ENCODE data around the gene HMGXB3. TPM values are rescaled to one million over a fixed set of nuclear protein-coding genes. Genes with fewer than 3 reads are reported as not detected.

HMGXB3 gene
- total and polyA plus RNA-seq, 2 of the 13 experiments (the other 11 are each of a cell fraction or from before 2014, with no cell fraction given), result 18.8 to 23.8 TPM

DNA sequence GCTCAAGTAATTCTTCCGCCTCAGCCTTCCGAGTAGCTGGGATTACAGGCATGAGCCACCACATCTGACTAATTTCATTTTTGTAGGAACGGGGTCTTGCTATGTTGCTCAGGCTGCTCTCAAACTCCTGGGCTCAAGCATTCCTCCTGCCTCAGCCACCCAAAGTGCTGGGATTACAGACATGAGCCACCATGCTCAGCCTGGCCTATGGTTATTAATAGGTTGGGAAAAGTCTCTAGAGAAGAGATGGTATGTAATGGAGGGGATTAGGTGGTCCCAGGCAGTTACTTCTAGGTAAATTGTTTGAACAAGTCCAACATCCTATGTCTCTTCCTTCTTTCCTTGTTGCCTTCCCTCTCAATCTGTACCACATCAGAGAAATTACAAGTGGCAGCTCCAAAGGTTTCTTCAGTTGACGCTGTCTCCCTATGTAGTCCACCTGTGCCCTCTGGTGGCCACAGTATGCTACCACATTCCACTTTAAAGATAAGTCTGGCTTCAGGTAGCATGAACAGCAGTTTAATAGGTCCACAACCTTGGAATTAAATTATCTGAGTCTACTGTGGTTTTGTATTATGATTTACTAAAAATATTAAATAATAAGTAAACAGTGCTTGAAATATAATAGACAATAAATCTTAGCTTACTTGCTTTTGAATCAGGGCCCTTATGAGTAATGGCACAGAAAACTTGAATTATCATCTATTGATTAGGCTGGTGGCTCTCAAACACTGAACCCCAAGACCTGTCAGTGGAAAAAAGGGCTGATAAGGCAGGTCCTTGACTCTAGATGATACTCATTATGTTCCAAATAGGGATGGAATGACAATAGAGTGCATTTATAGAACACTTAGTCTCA is 9.8 kb upstream of the HMGXB3 start (continued):
- TF ChIP-seq USF2 (IDR thresholded peaks at IDR 0.05; ENCODE audit: low read depth, low read length) (no peak), USF2 (CRISPR knock-in tag; IDR thresholded peaks at IDR 0.05; ENCODE audit: borderline replicate concordance) (no peak), SAFB2 (CRISPR knock-in tag; IDR thresholded peaks at IDR 0.05; ENCODE audit: borderline replicate concordance, low read depth) (no peak), ZNF720 (CRISPR knock-in tag; IDR thresholded peaks at IDR 0.05) (no peak), KMT2B (CRISPR knock-in tag; IDR thresholded peaks at IDR 0.05) (no peak), ZNF775 (CRISPR knock-in tag; IDR thresholded peaks at IDR 0.05; ENCODE audit: borderline replicate concordance) (no peak), RARA (CRISPR knock-in tag; IDR thresholded peaks at IDR 0.05) (no peak), DPF2 (CRISPR knock-in tag; IDR thresholded peaks at IDR 0.05; ENCODE audit: borderline replicate concordance, low read depth) (no peak), PRDM15 (CRISPR knock-in tag; IDR thresholded peaks at IDR 0.05) (no peak), MIXL1 (CRISPR knock-in tag; IDR thresholded peaks at IDR 0.05) (peak; percentile 58; the same call in 1 of the 2 replicates), SMAD3 (CRISPR knock-in tag; IDR thresholded peaks at IDR 0.05) (0 out of 2 replicates have a peak, but pooled peaks have one; percentile 60), ZNF276 (CRISPR knock-in tag; IDR thresholded peaks at IDR 0.05; ENCODE audit: low read depth) (no peak), KLF12 (CRISPR knock-in tag; IDR thresholded peaks at IDR 0.05; ENCODE audit: borderline replicate concordance) (no peak), ERF (CRISPR knock-in tag; IDR thresholded peaks at IDR 0.05) (peak; percentile 57; the same call in 1 of the 2 replicates), ZEB1 (IDR thresholded peaks at IDR 0.05; ENCODE audit: insufficient replicate concordance, low read depth) (no peak), ZNF143 (CRISPR knock-in tag; IDR thresholded peaks at IDR 0.05) (no peak), ETV5 (CRISPR knock-in tag; IDR thresholded peaks at IDR 0.05; ENCODE audit: borderline replicate concordance) (no peak), PHF21A (CRISPR knock-in tag; IDR thresholded peaks at IDR 0.05) (no peak), PRMT3 (CRISPR knock-in tag; IDR thresholded peaks at IDR 0.05; ENCODE audit: borderline replicate concordance, low read depth) (no peak)
- TF ChIP-seq, protein P1, sequence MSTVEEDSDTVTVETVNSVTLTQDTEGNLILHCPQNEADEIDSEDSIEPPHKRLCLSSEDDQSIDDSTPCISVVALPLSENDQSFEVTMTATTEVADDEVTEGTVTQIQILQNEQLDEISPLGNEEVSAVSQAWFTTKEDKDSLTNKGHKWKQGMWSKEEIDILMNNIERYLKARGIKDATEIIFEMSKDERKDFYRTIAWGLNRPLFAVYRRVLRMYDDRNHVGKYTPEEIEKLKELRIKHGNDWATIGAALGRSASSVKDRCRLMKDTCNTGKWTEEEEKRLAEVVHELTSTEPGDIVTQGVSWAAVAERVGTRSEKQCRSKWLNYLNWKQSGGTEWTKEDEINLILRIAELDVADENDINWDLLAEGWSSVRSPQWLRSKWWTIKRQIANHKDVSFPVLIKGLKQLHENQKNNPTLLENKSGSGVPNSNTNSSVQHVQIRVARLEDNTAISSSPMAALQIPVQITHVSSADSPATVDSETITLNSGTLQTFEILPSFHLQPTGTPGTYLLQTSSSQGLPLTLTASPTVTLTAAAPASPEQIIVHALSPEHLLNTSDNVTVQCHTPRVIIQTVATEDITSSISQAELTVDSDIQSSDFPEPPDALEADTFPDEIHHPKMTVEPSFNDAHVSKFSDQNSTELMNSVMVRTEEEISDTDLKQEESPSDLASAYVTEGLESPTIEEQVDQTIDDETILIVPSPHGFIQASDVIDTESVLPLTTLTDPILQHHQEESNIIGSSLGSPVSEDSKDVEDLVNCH (CRISPR knock-in tag; IDR thresholded peaks at IDR 0.05), result no peak
